Endothelial cell of umbilical vein (primary cell): ENCODE measurements around the gene ZNF398. TPM values are rescaled to one million over a fixed set of nuclear protein-coding genes. Genes with fewer than 3 reads are reported as not detected.

Experiments used
- BruUV-seq: library from RNA; stranded (reverse); fragments of 400-500 nt; replicated peaks from 2 replicates; lab custom pipeline; 2021; lab: Mats Ljungman, UMichigan
- CTCF ChIA-PET: fragments of 300-600, 350-600 bp; sonication (Branson Sonifier 250); formaldehyde crosslinking; loops from one replicate; lab custom pipeline; 2021; ENCODE audit warnings: antibody characterized with exemption, inconsistent platforms; lab: Charles Lee
- POLR2A ChIA-PET: fragments of 300-600, 350-600 bp; sonication (Branson Sonifier 250); formaldehyde crosslinking; loops from one replicate; lab custom pipeline; 2021; ENCODE audit warnings: antibody characterized with exemption, inconsistent platforms; lab: Charles Lee
- DNase-seq: peaks from one replicate; pipeline ENCODE4 v3.0.0-alpha.2; 2011; ENCODE audit warnings: low read depth, low spot score
- FAIRE-seq: peaks from 2 replicates; lab custom pipeline; 2011; peaks lifted over from hg19 to GRCh38; lab: Jason Lieb, UNC
- H2AFZ ChIP-seq: 2 replicates; pipeline ENCODE4 v1.6.0; 2012; ENCODE audit warnings: low read depth, low read length, control low read depth, inconsistent platforms
- H3K27ac ChIP-seq: 2 replicates; pipeline ENCODE4 v1.5.1; 2011; ENCODE audit warnings: low read depth, mild to moderate bottlenecking, control low read depth, low read length, moderate library complexity; ENCODE audit not compliant: insufficient read depth
- H3K27me3 ChIP-seq, 2 experiments: 2 replicates each; pipeline versions ENCODE4 v1.6.0 to v1.6.1; 2011; ENCODE audit warnings: low read length in 2 of 2, mixed read lengths in 1 of 2; ENCODE audit not compliant: control insufficient read depth in 2 of 2, insufficient read depth in 2 of 2
- H3K36me3 ChIP-seq, 2 experiments: 2 replicates in 1 of 2; 3 replicates in 1 of 2; pipeline ENCODE4 v1.5.1; 2011; ENCODE audit warnings: low read length in 2 of 2, mild to moderate bottlenecking in 1 of 2, moderate library complexity in 1 of 2; ENCODE audit not compliant: control insufficient read depth in 2 of 2, insufficient read depth in 2 of 2; ENCODE audit errors: extremely low read depth in 1 of 2
- H3K4me1 ChIP-seq: 3 replicates; pipeline ENCODE4 v1.5.1; 2011; ENCODE audit warnings: mild to moderate bottlenecking, low read length; ENCODE audit not compliant: control insufficient read depth, insufficient read depth; ENCODE audit errors: extremely low read depth
- H3K4me2 ChIP-seq: 2 replicates; pipeline ENCODE4 v1.6.1; 2011; ENCODE audit warnings: low read length, control low read depth, mixed read lengths; ENCODE audit not compliant: insufficient read depth
- H3K4me3 ChIP-seq, 3 experiments: fragments of 200-600 bp in 1 of 3; sonication (generic), shearing (Covaris generic) in 1 of 3; replicated peaks in 1 of 3; 2 replicates each; pipeline ENCODE4 v1.5.1; 2011 to 2016; ENCODE audit warnings: control low read depth in 3 of 3, low read length in 3 of 3, mild to moderate bottlenecking in 2 of 3, inconsistent platforms in 1 of 3, low read depth in 1 of 3, moderate library complexity in 1 of 3; ENCODE audit not compliant: insufficient read depth in 1 of 3
- H3K79me2 ChIP-seq: 2 replicates; pipeline ENCODE4 v1.6.0; 2012; ENCODE audit warnings: low read length, inconsistent platforms; ENCODE audit not compliant: control insufficient read depth, insufficient read depth
- H3K9ac ChIP-seq: replicated peaks from 2 replicates; pipeline ENCODE3; 2011; ENCODE audit warnings: low read length, control low read depth; ENCODE audit not compliant: insufficient read depth; ENCODE audit errors: extremely low read depth
- H3K9me1 ChIP-seq: replicated peaks from 3 replicates; pipeline ENCODE4 v1.6.0; 2011; ENCODE audit warnings: mild to moderate bottlenecking, low read length; ENCODE audit not compliant: control insufficient read depth, insufficient read depth; ENCODE audit errors: extremely low read depth
- H3K9me3 ChIP-seq: replicated peaks from 2 replicates; pipeline ENCODE4 v1.5.1; 2012; ENCODE audit warnings: low read length, inconsistent platforms; ENCODE audit not compliant: control insufficient read depth, insufficient read depth
- H4K20me1 ChIP-seq: replicated peaks from 2 replicates; pipeline ENCODE3; 2011; ENCODE audit warnings: mild to moderate bottlenecking, low read length; ENCODE audit not compliant: control insufficient read depth, insufficient read depth; ENCODE audit errors: extremely low read depth
- CTCF ChIP-seq, 2 donors: IDR thresholded peaks; 1 replicate in 1 of 2; 2 replicates in 1 of 2; pipeline ENCODE4 v1.5.1; 2011; ENCODE audit warnings: low read length in 2 of 2, mild to moderate bottlenecking in 2 of 2, moderate library complexity in 2 of 2, control low read depth in 1 of 2, inconsistent platforms in 1 of 2, low read depth in 1 of 2; ENCODE audit not compliant: insufficient read depth in 1 of 2; ENCODE audit errors: extremely low read depth in 1 of 2
- EZH2 ChIP-seq: IDR thresholded peaks from 2 replicates; pipeline ENCODE4 v1.6.1; 2012; ENCODE audit warnings: borderline replicate concordance, low read depth, mild to moderate bottlenecking, moderate library complexity, low read length, inconsistent platforms; ENCODE audit not compliant: severe bottlenecking
- FOS ChIP-seq: IDR thresholded peaks from 2 replicates; pipeline ENCODE4 v1.6.1; 2011; ENCODE audit warnings: mild to moderate bottlenecking, low read length, moderate library complexity, borderline replicate concordance; ENCODE audit not compliant: insufficient read depth
- GATA2 ChIP-seq: IDR thresholded peaks from 2 replicates; pipeline ENCODE4 v1.7.0; 2011; ENCODE audit warnings: low read depth, mild to moderate bottlenecking, moderate library complexity, mixed read lengths, low read length; ENCODE audit not compliant: insufficient read length, insufficient read depth
- JUN ChIP-seq: IDR thresholded peaks from 2 replicates; pipeline ENCODE4 v1.6.1; 2011; ENCODE audit warnings: borderline replicate concordance, low read depth; ENCODE audit not compliant: insufficient read length, insufficient read depth
- MAX ChIP-seq: IDR thresholded peaks from 2 replicates; pipeline ENCODE4 v1.6.1; 2011; ENCODE audit not compliant: insufficient read depth, insufficient read length
- MYC ChIP-seq: IDR thresholded peaks from one replicate; pipeline ENCODE4 v1.6.1; 2011; ENCODE audit warnings: mild to moderate bottlenecking, low read depth, low read length
- POLR2A ChIP-seq: IDR thresholded peaks from 2 replicates; pipeline ENCODE4 v1.6.1; 2012; ENCODE audit warnings: low read depth, mild to moderate bottlenecking, control low read depth, low read length
- POLR2AphosphoS5 ChIP-seq: IDR thresholded peaks from 2 replicates; pipeline ENCODE4 v1.6.1; 2012; ENCODE audit warnings: low read depth, mild to moderate bottlenecking, control low read depth, low read length, moderate library complexity; ENCODE audit not compliant: insufficient read depth
- dilution Hi-C: fragments of 300-500 bp; cut with MboI; formaldehyde crosslinking; loops from one replicate; pipeline ENCODE4 v1.15.0; 2019; ENCODE audit warnings: low sequenced_read_pairs; ENCODE audit not compliant: extremely low pct_ligation_motif_present
- intact Hi-C: fragments of 100-400 bp; cut with micrococcal nuclease; formaldehyde crosslinking; loops from one replicate; pipeline ENCODE4 v1.10.0; 2022
- polyA plus RNA-seq, 4 experiments: library from polyadenylated mRNA; depleted of rRNA in 3 of 4; stranded (reverse) in 3 of 4; unstranded in 1 of 4; fragments of >200 nt; gene quantifications; 2 replicates each; pipeline versions ENCODE4 v1.2.1 to v1.2.3, GENCODE V29; 2011 to 2012; ENCODE audit warnings: missing spikeins in 1 of 4
- total RNA-seq: library from RNA; stranded (reverse); gene quantifications from 2 replicates; pipeline ENCODE4 v1.2.3, GENCODE V29; 2021

ZNF398 gene
- total and polyA plus RNA-seq, 2 donors (not counting 3 experiments of a cell fraction or from before 2014, with no cell fraction given), result 7.5 to 10.6 TPM

- no peak overlapping the region for H3K9ac ChIP-seq
- H3K27ac ChIP-seq, result no peak overlapping the region
- DNase-seq (no peak), FAIRE-seq (no peak)
- peaks cover 9% of the 10 kb centered on the region for H3K4me1 ChIP-seq
- no peak overlapping the region for H3K4me3 ChIP-seq
- H3K9me3 ChIP-seq, result no peaks in the 10 kb centered on the region
- H4K20me1 ChIP-seq, result no peaks in the 10 kb centered on the region
- H3K4me2 ChIP-seq, result no peak overlapping the region
- H3K27me3 ChIP-seq, result peaks cover 0 to 1% of the 10 kb centered on the region in 2 experiments
- TF ChIP-seq FOS, result no peak
- TF ChIP-seq MAX, result no peak
- TF ChIP-seq POLR2AphosphoS5, result no peak
- TF ChIP-seq JUN, result no peak
- CTCF ChIA-PET, result no interaction called here
- no peaks in the 10 kb centered on the region for H3K79me2 ChIP-seq
- dilution Hi-C loops (no loop called here), intact Hi-C loops (no loop called here)
- POLR2A ChIA-PET, result no interaction called here
- no peaks in the 10 kb centered on the region for H3K9me1 ChIP-seq
- no TSS peak for BruUV-seq
- H2AFZ ChIP-seq, result no peak overlapping the region
- H3K36me3 ChIP-seq, result peaks cover 5% of the 10 kb centered on the region in 2 experiments
These were observed 37.0 kb downstream of the ZNF398 start for GRCh38 chr7:149184274-149184673.

GRCh38 chr7:149188213-149188612, 41.0 kb downstream of the ZNF398 start:
- H3K36me3 ChIP-seq, result no peaks in the 10 kb centered on the region
- ChIA-PET POLR2A (no interaction called here), CTCF (interaction anchor here (0.6 to 1.3 kb wide), 5 partner anchors 8 to 122 kb away, joined by 3 to 7 read pairs (median 3); partner anchors contain the start of gene ZNF398)
- H3K9ac ChIP-seq, result no peak overlapping the region
- H3K27me3 ChIP-seq, result peaks cover 0 to 7% of the 10 kb centered on the region in 2 experiments
- dilution Hi-C loops (no loop called here), intact Hi-C loops (no loop called here)
- H2AFZ ChIP-seq, result no peak overlapping the region
- H3K79me2 ChIP-seq, result no peaks in the 10 kb centered on the region
- H3K27ac ChIP-seq, result no peak overlapping the region
- DNase-seq (peak; percentile 9), FAIRE-seq (no peak)
- TF ChIP-seq GATA2 (no peak), POLR2AphosphoS5 (no peak), JUN (no peak), MAX (no peak), MYC (no peak), FOS (no peak), POLR2A (no peak), CTCF (IDR thresholded peaks at IDR 0.05; ENCODE audit: extremely low read depth in 1 of 2, insufficient read depth in 1 of 2, low read depth in 1 of 2, low read length in 2 of 2) (no peak), EZH2 (no peak)
- H4K20me1 ChIP-seq, result no peaks in the 10 kb centered on the region
- no TSS peak for BruUV-seq
- H3K9me3 ChIP-seq, result no peaks in the 10 kb centered on the region
- no peak overlapping the region for H3K4me2 ChIP-seq
- H3K4me3 ChIP-seq, result no peak overlapping the region
- H3K4me1 ChIP-seq, result no peaks in the 10 kb centered on the region
- H3K9me1 ChIP-seq, result no peaks in the 10 kb centered on the region
